Loucy (cell line): ENCODE results near the gene RAB31.

Experiments used
- H2AFZ ChIP-seq: fragments of 200-600 bp; sonication (generic); 2 replicates; pipeline ENCODE4 v1.6.0; 2016; ENCODE audit warnings: antibody characterized with exemption, mild to moderate bottlenecking, low read length, moderate library complexity
- H3F3A ChIP-seq: fragments of 200-600 bp; 2 replicates; pipeline ENCODE4 v1.6.0; 2016; ENCODE audit warnings: antibody characterized with exemption, low read depth, mild to moderate bottlenecking
- H3K27me3 ChIP-seq: fragments of 200-600 bp; sonication (generic); 2 replicates; pipeline ENCODE4 v1.6.1; 2014; ENCODE audit warnings: low read length, mild to moderate bottlenecking; ENCODE audit not compliant: insufficient read depth, poor library complexity, severe bottlenecking
- H3K36me3 ChIP-seq: fragments of 200-600 bp; sonication (generic); 2 replicates; pipeline ENCODE4 v1.6.1; 2016; ENCODE audit warnings: low read length; ENCODE audit not compliant: insufficient read depth
- H3K4me1 ChIP-seq: fragments of 200-600 bp; sonication (generic); 2 replicates; pipeline ENCODE4 v1.5.1; 2014; ENCODE audit warnings: low read length, mild to moderate bottlenecking; ENCODE audit not compliant: insufficient read depth, poor library complexity, severe bottlenecking
- H3K4me2 ChIP-seq: fragments of 200-600 bp; sonication (generic); 2 replicates; pipeline ENCODE4 v1.6.0; 2014; ENCODE audit warnings: antibody characterized with exemption, low read length, low read depth, mild to moderate bottlenecking; ENCODE audit not compliant: poor library complexity, severe bottlenecking
- H3K4me3 ChIP-seq: fragments of 200-600 bp; sonication (generic); 2 replicates; pipeline ENCODE4 v1.5.1; 2014; ENCODE audit warnings: low read length, mild to moderate bottlenecking, mixed read lengths; ENCODE audit not compliant: poor library complexity, severe bottlenecking
- H3K79me2 ChIP-seq: fragments of 200-600 bp; sonication (generic); 2 replicates; pipeline ENCODE4 v1.6.1; 2014; ENCODE audit warnings: low read length; ENCODE audit not compliant: insufficient read depth
- H3K9ac ChIP-seq: fragments of 200-600 bp; sonication (generic); 2 replicates; pipeline ENCODE4 v1.6.0; 2014; ENCODE audit warnings: mild to moderate bottlenecking, low read depth, low read length, moderate library complexity; ENCODE audit not compliant: poor library complexity, severe bottlenecking
- H3K9me2 ChIP-seq: fragments of 200-600 bp; sonication (generic); replicated peaks from 2 replicates; pipeline ENCODE4 v1.6.1; 2016; ENCODE audit warnings: low read depth, low read length, mixed read lengths
- H3K9me3 ChIP-seq: fragments of 200-600 bp; sonication (generic); 2 replicates; pipeline ENCODE4 v1.6.1; 2014; ENCODE audit warnings: mild to moderate bottlenecking, antibody characterized with exemption, low read length, low read depth; ENCODE audit not compliant: insufficient read depth
- H4K20me1 ChIP-seq: fragments of 200-600 bp; sonication (generic); 2 replicates; pipeline ENCODE4 v1.6.0; 2014; ENCODE audit warnings: antibody characterized with exemption, low read length, mild to moderate bottlenecking; ENCODE audit not compliant: insufficient read depth, poor library complexity, severe bottlenecking
- CTCF ChIP-seq: fragments of 200-600 bp; sonication (generic); conservative IDR thresholded peaks from 2 replicates; pipeline ENCODE4 v1.5.1; 2014; ENCODE audit warnings: mild to moderate bottlenecking, antibody characterized with exemption, low read length
- EZH2phosphoT487 ChIP-seq: fragments of 200-600 bp; IDR thresholded peaks from 2 replicates; pipeline ENCODE4 v1.6.1; 2018; ENCODE audit warnings: antibody characterized with exemption, mild to moderate bottlenecking, moderate library complexity, borderline replicate concordance

RAB31 gene

DNA sequence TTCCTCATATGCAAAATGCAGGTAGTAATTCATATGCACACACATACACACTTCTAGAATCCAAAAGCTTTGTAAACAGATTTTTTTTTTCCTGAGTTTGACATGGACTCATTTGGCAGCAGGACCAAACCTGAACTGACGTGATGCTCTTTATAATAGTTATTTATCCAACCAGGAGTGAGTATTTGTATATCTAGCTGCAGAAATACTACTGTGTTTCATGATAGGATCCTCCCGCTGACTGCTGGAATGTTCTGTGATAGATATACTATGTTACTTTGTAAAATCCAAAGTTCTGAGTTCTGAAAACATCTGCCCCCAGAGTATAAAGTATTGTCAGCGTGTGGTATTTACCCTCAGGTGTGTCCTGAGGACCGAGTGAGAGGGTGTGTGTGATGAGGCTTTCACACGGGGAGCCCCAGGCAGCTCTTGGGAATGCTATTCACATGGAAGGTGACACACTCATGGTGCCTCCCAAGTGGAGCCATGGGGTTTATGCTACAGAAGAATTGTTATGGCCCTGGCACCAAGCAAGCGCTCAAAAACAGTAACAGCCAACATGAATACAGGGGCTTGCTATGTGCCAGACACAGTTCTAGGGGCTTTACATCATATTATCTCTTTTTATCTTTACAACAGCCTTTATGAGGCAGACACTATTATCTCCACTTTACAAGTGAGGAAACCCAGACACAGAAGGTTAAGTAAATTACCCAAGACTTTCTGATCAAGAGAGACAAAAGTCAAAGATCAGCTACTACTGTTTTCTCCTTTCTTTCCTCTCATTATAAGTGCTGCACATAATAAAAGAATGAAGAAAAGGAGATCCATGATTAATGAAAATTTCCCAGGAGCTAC, 161.0 kb downstream of the RAB31 start:
- Histone ChIP-seq H3K9me3 (peaks cover 3% of the 10 kb centered on the region; the same call in 1 of the 2 replicates), H3K9me2 (no peaks in the 10 kb centered on the region), H3K4me3 (peak overlapping the region; percentile 39), H3K79me2 (no peaks in the 10 kb centered on the region), H2AFZ (0 out of 2 replicates have a peak overlapping the region, but pooled peaks have one; percentile 5), H3K9ac (peak overlapping the region; percentile 47), H3K4me1 (peaks cover 32% of the 10 kb centered on the region), H3K27me3 (no peaks in the 10 kb centered on the region), H3K4me2 (peak overlapping the region; percentile 74), H3K36me3 (no peaks in the 10 kb centered on the region), H3F3A (peaks cover 3% of the 10 kb centered on the region; the same call in 1 of the 2 replicates), H4K20me1 (no peaks in the 10 kb centered on the region)
- no peak for TF ChIP-seq CTCF
- TF ChIP-seq EZH2phosphoT487 = no peak

GRCh38 chr18:9869715-9870430, 161.8 kb downstream of the RAB31 start:
- no peaks in the 10 kb centered on the region for H4K20me1 ChIP-seq
- TF ChIP-seq CTCF (no peak), EZH2phosphoT487 (no peak)
- peak overlapping the region; percentile 47 for H3K9ac ChIP-seq

GRCh38 chr18:9870431-9871008, 162.4 kb downstream of the RAB31 start:
- TF ChIP-seq EZH2phosphoT487 (no peak), CTCF (no peak)
- peak overlapping the region; percentile 84 for H2AFZ ChIP-seq
- H3K9ac ChIP-seq = peak overlapping the region; percentile 47

More at GRCh38 chr18:9869715-9870430, 161.8 kb downstream of the RAB31 start:
- H3K4me2 ChIP-seq = peak overlapping the region; percentile 74
- H3K79me2 ChIP-seq = no peaks in the 10 kb centered on the region
- H3K9me2 ChIP-seq = no peaks in the 10 kb centered on the region
- no peaks in the 10 kb centered on the region for H3K27me3 ChIP-seq
- peak overlapping the region; percentile 39 for H3K4me3 ChIP-seq
- peaks cover 3% of the 10 kb centered on the region; the same call in 1 of the 2 replicates for H3K9me3 ChIP-seq
- peak overlapping the region; percentile 84 for H2AFZ ChIP-seq
- H3K4me1 ChIP-seq = peaks cover 32% of the 10 kb centered on the region
- no peaks in the 10 kb centered on the region for H3K36me3 ChIP-seq
- H3F3A ChIP-seq = peaks cover 3% of the 10 kb centered on the region; the same call in 1 of the 2 replicates

More at GRCh38 chr18:9870431-9871008, 162.4 kb downstream of the RAB31 start:
- peaks cover 3% of the 10 kb centered on the region; the same call in 1 of the 2 replicates for H3K9me3 ChIP-seq
- no peaks in the 10 kb centered on the region for H3K36me3 ChIP-seq
- peaks cover 32% of the 10 kb centered on the region for H3K4me1 ChIP-seq
- H3F3A ChIP-seq = peaks cover 3% of the 10 kb centered on the region; the same call in 1 of the 2 replicates
- H3K4me2 ChIP-seq = peak overlapping the region; percentile 74
- no peaks in the 10 kb centered on the region for H3K27me3 ChIP-seq
- peak overlapping the region; percentile 39 for H3K4me3 ChIP-seq
- H3K9me2 ChIP-seq = no peaks in the 10 kb centered on the region
- H4K20me1 ChIP-seq = no peaks in the 10 kb centered on the region
- H3K79me2 ChIP-seq = no peaks in the 10 kb centered on the region
